HepG2 (cell line): ENCODE results near the gene ODC1. TPM values are rescaled to one million over a fixed set of nuclear protein-coding genes. Genes with fewer than 3 reads are reported as not detected.

ENCODE experiments used
- ATAC-seq: fragments of 200-7000 bp; cut with Tn5 transposase; 3 replicates; pipeline ENCODE4 v1.9.1; 2020; ENCODE audit warnings: mild to moderate bottlenecking, moderate library complexity
- BruUV-seq: library from RNA; stranded (reverse); fragments of 400-500 nt; replicated peaks from 2 replicates; lab custom pipeline; 2021; lab: Mats Ljungman, UMichigan
- CTCF ChIA-PET: fragments of 300-600 bp; formaldehyde crosslinking; extraction: SDS; loops from one replicate; lab custom pipeline; 2021; ENCODE audit warnings: low total read pairs, inconsistent platforms, low intra/inter-chr PET ratio; lab: Yijun Ruan, JAX
- POLR2A ChIA-PET: fragments of 350-600 bp; sonication (Branson Sonifier 250); formaldehyde crosslinking; loops from one replicate; lab custom pipeline; 2020; ENCODE audit warnings: antibody characterized with exemption, inconsistent platforms; lab: Yijun Ruan, JAX
- DNase-seq: peaks from one replicate; pipeline ENCODE4 v3.0.0-alpha.2; 2015; ENCODE audit warnings: low spot score
- FAIRE-seq: peaks from 3 replicates; lab custom pipeline; 2011; peaks lifted over from hg19 to GRCh38; lab: Jason Lieb, UNC
- H2AFZ ChIP-seq: one replicate; pipeline ENCODE4 v1.6.1; 2011; ENCODE audit warnings: low read length, inconsistent platforms
- H3K27ac ChIP-seq: fragments of 300-600 bp; 3 replicates; pipeline ENCODE4 v1.8.0; 2011; ENCODE audit warnings: mixed run types, mild to moderate bottlenecking, mixed read lengths, low read length, inconsistent platforms; ENCODE audit not compliant: insufficient read depth; ENCODE audit errors: extremely low read length
- H3K27me3 ChIP-seq, 2 experiments: fragments of 200-600 bp in 1 of 2; 2 replicates in 1 of 2; 3 replicates in 1 of 2; pipeline versions ENCODE4 v1.6.0 to v1.8.0; 2011; ENCODE audit warnings: low read length in 2 of 2, mild to moderate bottlenecking in 2 of 2, moderate library complexity in 2 of 2, inconsistent platforms in 1 of 2; ENCODE audit not compliant: insufficient read depth in 2 of 2, control insufficient read depth in 1 of 2
- H3K36me3 ChIP-seq, 2 experiments: fragments of 200-600 bp in 1 of 2; replicated peaks in 1 of 2; 2 replicates in 1 of 2; 3 replicates in 1 of 2; pipeline versions ENCODE4 v1.5.1 to v1.8.0; 2011; ENCODE audit warnings: low read length in 2 of 2, inconsistent platforms in 1 of 2; ENCODE audit not compliant: insufficient read depth in 2 of 2, control insufficient read depth in 1 of 2
- H3K4me1 ChIP-seq: 2 replicates; pipeline ENCODE4 v1.5.1; 2012; ENCODE audit warnings: low read length, inconsistent platforms; ENCODE audit not compliant: insufficient read depth
- H3K4me2 ChIP-seq: 2 replicates; pipeline ENCODE4 v1.6.0; 2011; ENCODE audit warnings: low read depth, low read length, inconsistent platforms
- H3K4me3 ChIP-seq, 3 experiments: fragments of 200-600 bp in 1 of 3; sonication (generic), shearing (Covaris generic) in 1 of 3; replicated peaks in 1 of 3; 2 replicates each; pipeline ENCODE4 v1.5.1; 2011 to 2016; ENCODE audit warnings: low read length in 3 of 3, inconsistent platforms in 2 of 3, low read depth in 2 of 3, mild to moderate bottlenecking in 2 of 3, control low read depth in 1 of 3, mixed read lengths in 1 of 3; ENCODE audit not compliant: insufficient read depth in 1 of 3
- H3K79me2 ChIP-seq: one replicate; pipeline ENCODE4 v1.6.1; 2011; ENCODE audit warnings: low read length, inconsistent platforms; ENCODE audit not compliant: insufficient read depth
- H3K9ac ChIP-seq: 2 replicates; pipeline ENCODE4 v1.6.0; 2011; ENCODE audit warnings: mild to moderate bottlenecking, low read depth, low read length, inconsistent platforms; ENCODE audit not compliant: insufficient read depth
- H3K9me3 ChIP-seq: 2 replicates; pipeline ENCODE4 v1.5.1; 2012; ENCODE audit warnings: mild to moderate bottlenecking, low read length
- H4K20me1 ChIP-seq: 2 replicates; pipeline ENCODE4 v1.6.0; 2011; ENCODE audit warnings: inconsistent platforms, mild to moderate bottlenecking, low read length, moderate library complexity; ENCODE audit not compliant: insufficient read depth
- CBX2 ChIP-seq, 2 experiments: fragments of 200-600 bp in 1 of 2; sonication (generic); formaldehyde crosslinking in 1 of 2; IDR thresholded peaks; 2 replicates each; pipeline versions ENCODE4 v1.7.0 to v1.8.1; 2018 to 2022; ENCODE audit warnings: low read depth in 2 of 2, low read length in 1 of 2, mild to moderate bottlenecking in 1 of 2, missing genetic modification reagents in 1 of 2
- MYNN ChIP-seq: sonication (generic); formaldehyde crosslinking; IDR thresholded peaks from 2 replicates; pipeline ENCODE4 v1.4.0; 2020; ENCODE audit warnings: mild to moderate bottlenecking, low read depth, missing genetic modification reagents
- RELA ChIP-seq: sonication (generic); formaldehyde crosslinking; IDR thresholded peaks from 2 replicates; pipeline ENCODE4 v1.4.0; 2020; ENCODE audit warnings: missing genetic modification reagents
- SRF ChIP-seq: IDR thresholded peaks from 2 replicates; pipeline ENCODE4 v1.6.1; 2011; ENCODE audit warnings: mild to moderate bottlenecking, low read depth, low read length, moderate library complexity
- ZNF350 ChIP-seq: sonication (generic); formaldehyde crosslinking; IDR thresholded peaks from 2 replicates; pipeline ENCODE4 v1.4.0; 2020; ENCODE audit warnings: mild to moderate bottlenecking, low read depth, missing genetic modification reagents, borderline replicate concordance
- ZNF430 ChIP-seq: sonication (generic); formaldehyde crosslinking; IDR thresholded peaks from 2 replicates; pipeline ENCODE4 v1.9.0; 2021; ENCODE audit warnings: mild to moderate bottlenecking, missing genetic modification reagents
- ZNF513 ChIP-seq: sonication (generic); formaldehyde crosslinking; conservative IDR thresholded peaks from 2 replicates; pipeline ENCODE4 v1.5.0; 2020; ENCODE audit warnings: missing genetic modification reagents
- WGBS: methylation state at CpG from one replicate; pipeline ENCODE4 v1.1.6; 2017; ENCODE audit warnings: low lambda C conversion rate; 5-methylcytosine and 5-hydroxymethylcytosine counted together
- in situ Hi-C: cut with HindIII; loops from 2 replicates; pipeline ENCODE4 v1.10.0; 2017; ENCODE audit warnings: low pct_unique_long_range_greater_than_20kb; ENCODE audit not compliant: extremely low pct_ligation_motif_present
- intact Hi-C: fragments of 100-400 bp; cut with micrococcal nuclease; formaldehyde crosslinking; loops from one replicate; pipeline ENCODE4 v1.10.0; 2022; ENCODE audit not compliant: unreplicated experiment
- polyA plus RNA-seq, 8 experiments: library from polyadenylated mRNA; depleted of rRNA in 3 of 8; stranded (reverse) in 7 of 8; unstranded in 1 of 8; fragments of >200 nt; fragmentation: Illumina TruSeq in 4 of 8; extraction: Trizol in 4 of 8; gene quantifications; 2 replicates each; pipeline versions ENCODE4 v1.2.1 to v1.2.3, GENCODE V29; 2011 to 2016; ENCODE audit warnings: low read depth in 4 of 8, missing spikeins in 1 of 8, mixed read lengths in 1 of 8; ENCODE audit not compliant: insufficient read depth in 1 of 8
- total RNA-seq, 5 experiments: library from RNA; depleted of rRNA; stranded (reverse); fragments of >200 nt; fragmentation: Illumina TruSeq; extraction: Trizol; gene quantifications; 2 replicates each; pipeline ENCODE4 v1.2.3, GENCODE V29; 2016; ENCODE audit warnings: low read depth in 1 of 5

ODC1 gene
- total and polyA plus RNA-seq, 2 of the 13 experiments (the other 11 are each of a cell fraction or from before 2014, with no cell fraction given): 142 to 371 TPM

- Histone ChIP-seq H3K79me2 (no peaks in the 10 kb centered on the region), H3K4me3 (no peak overlapping the region), H3K4me1 (peaks cover 57% of the 10 kb centered on the region), H3K9ac (no peak overlapping the region), H3K27me3 (peaks cover 10 to 49% of the 10 kb centered on the region in 2 experiments), H3K27ac (no peak overlapping the region), H3K36me3 (peaks cover 5 to 16% of the 10 kb centered on the region in 2 experiments), H2AFZ (no peak overlapping the region), H3K9me3 (no peaks in the 10 kb centered on the region), H3K4me2 (peak overlapping the region; percentile 8; the same call in 1 of the 2 replicates), H4K20me1 (no peaks in the 10 kb centered on the region)
- TF ChIP-seq ZNF430 (CRISPR knock-in tag) (no peak), ZNF513 (CRISPR knock-in tag) (no peak), SRF (no peak), RELA (CRISPR knock-in tag) (no peak), CBX2 (IDR thresholded peaks at IDR 0.05; ENCODE audit: low read depth, low read length) (no peak), CBX2 (CRISPR knock-in tag; IDR thresholded peaks at IDR 0.05; ENCODE audit: low read depth) (no peak), ZNF350 (0 out of 2 replicates have a peak, but pooled peaks have one; percentile 1), MYNN (CRISPR knock-in tag) (no peak)
- BruUV-seq: no TSS peak
- no peak for FAIRE-seq
- no peak for DNase-seq
- 32% methylated on average over 14 of the region's 14 CpGs for WGBS
- POLR2A ChIA-PET: interaction anchor here (1.6 to 2.7 kb wide), 4 partner anchors 13 to 364 kb away, joined by 7 to 20 read pairs (median 8); partner anchors contain the start of gene ODC1
- CTCF ChIA-PET: interaction anchor here (1.5 to 2.3 kb wide), 2 partner anchors 164 to 363 kb away, joined by 6 to 32 read pairs; no protein-coding TSS in a partner anchor
- in situ Hi-C loops (loop anchor here (5.0 to 25.0 kb wide), 3 partner anchors 314 to 624 kb away; partner anchors contain the start of gene RRM2), intact Hi-C loops (loop anchor here (1.0 to 5.0 kb wide), 5 partner anchors 27 to 312 kb away; no protein-coding TSS in a partner anchor)
- ATAC-seq: no peak
Observed at GRCh38 chr2:10435820-10436204, 12.3 kb downstream of the ODC1 start.
